Keratinocyte (primary cell): Measurements from ENCODE around the gene LGALS7B. TPM values are rescaled to one million over a fixed set of nuclear protein-coding genes. Genes with fewer than 3 reads are reported as not detected.
"Not testable (repeated sequence)": the region's sequence is repeated elsewhere in the genome, so short reads cannot be mapped to it uniquely, and the experiment has no call there.

ENCODE experiments used
- DNase-seq: peaks from one replicate; pipeline ENCODE4 v3.0.0-alpha.2; 2011; ENCODE audit warnings: low read depth, missing footprints, low spot score
- FAIRE-seq: peaks from 2 replicates; lab custom pipeline; 2011; peaks lifted over from hg19 to GRCh38; lab: Jason Lieb, UNC
- H2AFZ ChIP-seq: 2 replicates; pipeline ENCODE4 v1.6.0; 2012; ENCODE audit warnings: low read length, control low read depth, inconsistent platforms; ENCODE audit not compliant: control insufficient read depth
- H3K27ac ChIP-seq: 2 replicates; pipeline ENCODE4 v1.5.1; 2011; ENCODE audit warnings: low read length; ENCODE audit not compliant: control insufficient read depth, insufficient read depth
- H3K27me3 ChIP-seq: 3 replicates; pipeline ENCODE4 v1.6.0; 2011; ENCODE audit warnings: low read length; ENCODE audit not compliant: control insufficient read depth, insufficient read depth; ENCODE audit errors: extremely low read depth
- H3K36me3 ChIP-seq, 2 experiments: 2 replicates in 1 of 2; 3 replicates in 1 of 2; pipeline ENCODE4 v1.5.1; 2011; ENCODE audit warnings: low read length in 2 of 2, mild to moderate bottlenecking in 1 of 2; ENCODE audit not compliant: control insufficient read depth in 2 of 2, insufficient read depth in 2 of 2; ENCODE audit errors: extremely low read depth in 1 of 2
- H3K4me1 ChIP-seq: 3 replicates; pipeline ENCODE4 v1.5.1; 2011; ENCODE audit warnings: low read length; ENCODE audit not compliant: control insufficient read depth, insufficient read depth; ENCODE audit errors: extremely low read depth
- H3K4me2 ChIP-seq: 3 replicates; pipeline ENCODE4 v1.6.0; 2011; ENCODE audit warnings: low read depth, low read length; ENCODE audit not compliant: control insufficient read depth, insufficient read depth; ENCODE audit errors: extremely low read depth
- H3K4me3 ChIP-seq, 3 experiments: fragments of 200-600 bp in 1 of 3; sonication (generic) in 1 of 3; 2 replicates in 2 of 3; 3 replicates in 1 of 3; pipeline ENCODE4 v1.5.1; 2011 to 2016; ENCODE audit warnings: low read length in 3 of 3, mild to moderate bottlenecking in 3 of 3, control low read depth in 2 of 3, inconsistent platforms in 1 of 3, low read depth in 1 of 3, mixed read lengths in 1 of 3, mixed run types in 1 of 3, moderate library complexity in 1 of 3; ENCODE audit not compliant: control insufficient read depth in 2 of 3, insufficient read depth in 2 of 3; ENCODE audit errors: extremely low read depth in 1 of 3
- H3K79me2 ChIP-seq: 2 replicates; pipeline ENCODE4 v1.6.0; 2012; ENCODE audit warnings: low read length; ENCODE audit not compliant: control insufficient read depth, insufficient read depth
- H3K9ac ChIP-seq: 3 replicates; pipeline ENCODE4 v1.6.0; 2011; ENCODE audit warnings: low read length; ENCODE audit not compliant: control insufficient read depth, insufficient read depth; ENCODE audit errors: extremely low read depth
- H3K9me1 ChIP-seq: 3 replicates; pipeline ENCODE4 v1.6.0; 2011; ENCODE audit warnings: low read length; ENCODE audit not compliant: control insufficient read depth, insufficient read depth; ENCODE audit errors: extremely low read depth
- H3K9me3 ChIP-seq: 2 replicates; pipeline ENCODE4 v1.5.1; 2012; ENCODE audit warnings: low read depth, low read length; ENCODE audit not compliant: control insufficient read depth
- H4K20me1 ChIP-seq: 3 replicates; pipeline ENCODE4 v1.6.0; 2011; ENCODE audit warnings: low read length; ENCODE audit not compliant: control insufficient read depth, insufficient read depth; ENCODE audit errors: extremely low read depth
- EZH2 ChIP-seq: IDR thresholded peaks from one replicate; pipeline ENCODE4 v1.6.1; 2012; ENCODE audit warnings: inconsistent platforms, mild to moderate bottlenecking, low read length, moderate library complexity
- dilution Hi-C: fragments of 300-500 bp; cut with MboI; formaldehyde crosslinking; loops from one replicate; pipeline ENCODE4 v1.7.0; 2020; ENCODE audit warnings: low sequenced_read_pairs; ENCODE audit not compliant: extremely low pct_ligation_motif_present
- polyA plus RNA-seq, 5 experiments: library from polyadenylated mRNA; depleted of rRNA in 3 of 5; stranded (reverse) in 3 of 5; stranded (forward) in 1 of 5; unstranded in 1 of 5; fragments of >200 nt; gene quantifications; 1 replicate in 1 of 5; 2 replicates in 3 of 5; 3 replicates in 1 of 5; pipeline versions ENCODE4 v1.2.1 to v1.2.3, GENCODE V29; 2011 to 2012; ENCODE audit warnings: missing spikeins in 2 of 5, low read depth in 1 of 5, low replicate concordance in 1 of 5
- TF ChIP-seq, protein P1 (sequence below), 3 experiments: IDR thresholded peaks in 1 of 3; conservative IDR thresholded peaks in 1 of 3; optimal IDR thresholded peaks in 1 of 3; 2 replicates in 2 of 3; 3 replicates in 1 of 3; pipeline versions ENCODE3 to v1.5.1; 2011; ENCODE audit warnings: low read length in 3 of 3, mild to moderate bottlenecking in 3 of 3, moderate library complexity in 2 of 3, control low read depth in 1 of 3, inconsistent platforms in 1 of 3; ENCODE audit not compliant: insufficient read depth in 2 of 3; ENCODE audit errors: extremely low read depth in 1 of 3

Gene LGALS7B
- polyA plus RNA-seq, 1 donor (not counting 4 experiments of a cell fraction or from before 2014, with no cell fraction given), result 1,668 TPM

DNA sequence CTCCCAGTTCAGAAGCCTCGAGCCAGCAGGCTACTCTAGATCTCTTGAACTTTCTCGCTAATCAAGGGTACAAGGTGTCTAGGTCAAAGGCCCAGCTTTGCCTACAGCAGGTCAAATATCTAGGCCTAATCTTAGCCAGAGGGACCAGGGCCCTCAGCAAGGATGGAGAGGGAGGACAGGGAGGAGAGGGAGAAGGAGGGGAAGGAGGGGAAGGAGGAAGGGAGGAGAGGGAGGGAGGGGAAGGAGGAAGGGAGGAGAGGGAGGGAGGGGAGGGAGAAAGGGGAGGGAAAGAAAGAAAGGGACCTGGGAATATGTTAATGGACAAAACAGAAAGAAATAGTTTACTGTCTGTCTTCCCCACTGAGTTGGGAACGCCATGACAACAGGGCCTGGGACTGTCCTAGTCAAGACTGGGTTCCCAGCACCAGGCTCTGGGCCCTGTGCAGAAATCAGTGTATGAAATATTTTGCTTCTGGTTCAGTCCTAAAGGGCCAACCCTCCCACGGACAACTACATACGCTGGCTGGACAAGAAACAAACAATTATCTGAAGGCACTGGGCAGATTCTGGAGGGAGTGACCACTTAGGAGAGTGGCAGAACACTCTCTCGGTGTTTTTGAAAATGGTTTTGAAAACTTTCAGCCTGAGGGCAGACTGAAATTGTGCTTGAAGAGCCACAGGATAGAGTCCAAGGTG lies 38.0 kb downstream of the LGALS7B start:
- Histone ChIP-seq H3K27me3 (no peaks in the 10 kb centered on the region), H3K9me1 (no peaks in the 10 kb centered on the region), H3K4me3 (no peak overlapping the region), H3K36me3 (peaks cover 2 to 5% of the 10 kb centered on the region in 2 experiments), H3K79me2 (no peaks in the 10 kb centered on the region), H2AFZ (no peak overlapping the region), H3K4me2 (no peak overlapping the region), H3K9ac (no peak overlapping the region), H3K27ac (no peak overlapping the region), H4K20me1 (no peaks in the 10 kb centered on the region), H3K4me1 (peaks cover 9% of the 10 kb centered on the region), H3K9me3 (no peaks in the 10 kb centered on the region)
- dilution Hi-C loops, result no loop called here
- DNase-seq (no peak), FAIRE-seq (no peak)
- TF ChIP-seq, protein P1, sequence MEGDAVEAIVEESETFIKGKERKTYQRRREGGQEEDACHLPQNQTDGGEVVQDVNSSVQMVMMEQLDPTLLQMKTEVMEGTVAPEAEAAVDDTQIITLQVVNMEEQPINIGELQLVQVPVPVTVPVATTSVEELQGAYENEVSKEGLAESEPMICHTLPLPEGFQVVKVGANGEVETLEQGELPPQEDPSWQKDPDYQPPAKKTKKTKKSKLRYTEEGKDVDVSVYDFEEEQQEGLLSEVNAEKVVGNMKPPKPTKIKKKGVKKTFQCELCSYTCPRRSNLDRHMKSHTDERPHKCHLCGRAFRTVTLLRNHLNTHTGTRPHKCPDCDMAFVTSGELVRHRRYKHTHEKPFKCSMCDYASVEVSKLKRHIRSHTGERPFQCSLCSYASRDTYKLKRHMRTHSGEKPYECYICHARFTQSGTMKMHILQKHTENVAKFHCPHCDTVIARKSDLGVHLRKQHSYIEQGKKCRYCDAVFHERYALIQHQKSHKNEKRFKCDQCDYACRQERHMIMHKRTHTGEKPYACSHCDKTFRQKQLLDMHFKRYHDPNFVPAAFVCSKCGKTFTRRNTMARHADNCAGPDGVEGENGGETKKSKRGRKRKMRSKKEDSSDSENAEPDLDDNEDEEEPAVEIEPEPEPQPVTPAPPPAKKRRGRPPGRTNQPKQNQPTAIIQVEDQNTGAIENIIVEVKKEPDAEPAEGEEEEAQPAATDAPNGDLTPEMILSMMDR (optimal IDR thresholded peaks at IDR 0.05 in 1 of 3, IDR thresholded peaks at IDR 0.05 in 1 of 3, conservative IDR thresholded peaks at IDR 0.05 in 1 of 3; ENCODE audit: extremely low read depth in 1 of 3, insufficient read depth in 2 of 3, low read length in 3 of 3), result no peak
- no peak for TF ChIP-seq EZH2

GRCh38 chr19:38829203-38829602 lies 40.2 kb downstream of the LGALS7B start:
- not testable (repeated sequence) for H3K27ac ChIP-seq

More at GRCh38 chr19:38829203-38829602, 40.2 kb downstream of the LGALS7B start:
- dilution Hi-C loops, H3K4me2 ChIP-seq, H3K27me3 ChIP-seq, H2AFZ ChIP-seq, DNase-seq, H3K79me2 ChIP-seq, H3K9me1 ChIP-seq, H3K36me3 ChIP-seq, H3K4me3 ChIP-seq, H3K9me3 ChIP-seq, H4K20me1 ChIP-seq, FAIRE-seq, H3K9ac ChIP-seq: not testable (repeated sequence)
- peaks cover 12% of the 10 kb centered on the region for H3K4me1 ChIP-seq
